ENCODE results near the gene LSM10. TPM values are rescaled to one million over a fixed set of nuclear protein-coding genes. Genes with fewer than 3 reads are reported as not detected.

Gene LSM10
- total and polyA plus RNA-seq, 9 of the 15 experiments (the other 6 are each of a cell fraction or from before 2014, with no cell fraction given): 13.2 to 146 (median 68.9) TPM

GRCh38 chr1:36400825-36401601, 3.3 kb upstream of the LSM10 start (continued):
- peak; percentile 15; the same call in 1 of the 2 replicates for TF ChIP-seq CREB1 (IDR thresholded peaks at IDR 0.05)
- TF ChIP-seq CREB1 (CRISPR knock-in tag; IDR thresholded peaks at IDR 0.05): no peak
- TF ChIP-seq MBD2 (IDR thresholded peaks at IDR 0.05; ENCODE audit: borderline replicate concordance, low read depth): no peak; the same call in 1 of the 2 replicates
- TF ChIP-seq, protein P1, sequence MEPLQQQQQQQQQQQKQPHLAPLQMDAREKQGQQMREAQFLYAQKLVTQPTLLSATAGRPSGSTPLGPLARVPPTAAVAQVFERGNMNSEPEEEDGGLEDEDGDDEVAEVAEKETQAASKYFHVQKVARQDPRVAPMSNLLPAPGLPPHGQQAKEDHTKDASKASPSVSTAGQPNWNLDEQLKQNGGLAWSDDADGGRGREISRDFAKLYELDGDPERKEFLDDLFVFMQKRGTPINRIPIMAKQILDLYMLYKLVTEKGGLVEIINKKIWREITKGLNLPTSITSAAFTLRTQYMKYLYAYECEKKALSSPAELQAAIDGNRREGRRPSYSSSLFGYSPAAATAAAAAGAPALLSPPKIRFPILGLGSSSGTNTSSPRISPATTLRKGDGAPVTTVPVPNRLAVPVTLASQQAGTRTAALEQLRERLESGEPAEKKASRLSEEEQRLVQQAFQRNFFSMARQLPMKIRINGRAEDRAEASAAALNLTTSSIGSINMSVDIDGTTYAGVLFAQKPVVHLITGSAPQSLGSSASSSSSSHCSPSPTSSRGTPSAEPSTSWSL (CRISPR knock-in tag; IDR thresholded peaks at IDR 0.05; ENCODE audit: borderline replicate concordance): no peak
- TF ChIP-seq PPARD (CRISPR knock-in tag; IDR thresholded peaks at IDR 0.05): no peak
- no peak for TF ChIP-seq CHD2 (IDR thresholded peaks at IDR 0.05; ENCODE audit: low read depth, low read length)
- TF ChIP-seq, protein P2, sequence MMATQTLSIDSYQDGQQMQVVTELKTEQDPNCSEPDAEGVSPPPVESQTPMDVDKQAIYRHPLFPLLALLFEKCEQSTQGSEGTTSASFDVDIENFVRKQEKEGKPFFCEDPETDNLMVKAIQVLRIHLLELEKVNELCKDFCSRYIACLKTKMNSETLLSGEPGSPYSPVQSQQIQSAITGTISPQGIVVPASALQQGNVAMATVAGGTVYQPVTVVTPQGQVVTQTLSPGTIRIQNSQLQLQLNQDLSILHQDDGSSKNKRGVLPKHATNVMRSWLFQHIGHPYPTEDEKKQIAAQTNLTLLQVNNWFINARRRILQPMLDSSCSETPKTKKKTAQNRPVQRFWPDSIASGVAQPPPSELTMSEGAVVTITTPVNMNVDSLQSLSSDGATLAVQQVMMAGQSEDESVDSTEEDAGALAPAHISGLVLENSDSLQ (IDR thresholded peaks at IDR 0.05): no peak
- no peak for TF ChIP-seq SNIP1 (IDR thresholded peaks at IDR 0.05; ENCODE audit: low read depth)
- no peak for TF ChIP-seq DIDO1 (tag; IDR thresholded peaks at IDR 0.05; ENCODE audit: low read depth)
- no peak for TF ChIP-seq ZNF282 (CRISPR knock-in tag; IDR thresholded peaks at IDR 0.05)
- peak; percentile 68 to 73; a peak in 2 of 4 replicates for TF ChIP-seq SIN3A (IDR thresholded peaks at IDR 0.05; ENCODE audit: borderline replicate concordance in 2 of 2, control insufficient read depth in 1 of 2, low read depth in 2 of 2, low read length in 2 of 2)
- no peak for TF ChIP-seq ZNF696 (CRISPR knock-in tag; conservative IDR thresholded peaks at IDR 0.05)
- peak; percentile 50; the same call in 1 of the 2 replicates for TF ChIP-seq ATF7 (IDR thresholded peaks at IDR 0.05)
- no peak for TF ChIP-seq ZNF24 (IDR thresholded peaks at IDR 0.05)
- 0 out of 2 replicates have a peak, but pooled peaks have one; percentile 51 for TF ChIP-seq ZC3H11A (IDR thresholded peaks at IDR 0.05; ENCODE audit: low read depth, low read length)
- TF ChIP-seq, protein P3, sequence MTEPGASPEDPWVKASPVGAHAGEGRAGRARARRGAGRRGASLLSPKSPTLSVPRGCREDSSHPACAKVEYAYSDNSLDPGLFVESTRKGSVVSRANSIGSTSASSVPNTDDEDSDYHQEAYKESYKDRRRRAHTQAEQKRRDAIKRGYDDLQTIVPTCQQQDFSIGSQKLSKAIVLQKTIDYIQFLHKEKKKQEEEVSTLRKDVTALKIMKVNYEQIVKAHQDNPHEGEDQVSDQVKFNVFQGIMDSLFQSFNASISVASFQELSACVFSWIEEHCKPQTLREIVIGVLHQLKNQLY (CRISPR knock-in tag; conservative IDR thresholded peaks at IDR 0.05): no peak
- TF ChIP-seq ZC3H8 (IDR thresholded peaks at IDR 0.05): no peak
- no peak for TF ChIP-seq ZNF277 (CRISPR knock-in tag; IDR thresholded peaks at IDR 0.05; ENCODE audit: borderline replicate concordance)
- TF ChIP-seq, protein P4, sequence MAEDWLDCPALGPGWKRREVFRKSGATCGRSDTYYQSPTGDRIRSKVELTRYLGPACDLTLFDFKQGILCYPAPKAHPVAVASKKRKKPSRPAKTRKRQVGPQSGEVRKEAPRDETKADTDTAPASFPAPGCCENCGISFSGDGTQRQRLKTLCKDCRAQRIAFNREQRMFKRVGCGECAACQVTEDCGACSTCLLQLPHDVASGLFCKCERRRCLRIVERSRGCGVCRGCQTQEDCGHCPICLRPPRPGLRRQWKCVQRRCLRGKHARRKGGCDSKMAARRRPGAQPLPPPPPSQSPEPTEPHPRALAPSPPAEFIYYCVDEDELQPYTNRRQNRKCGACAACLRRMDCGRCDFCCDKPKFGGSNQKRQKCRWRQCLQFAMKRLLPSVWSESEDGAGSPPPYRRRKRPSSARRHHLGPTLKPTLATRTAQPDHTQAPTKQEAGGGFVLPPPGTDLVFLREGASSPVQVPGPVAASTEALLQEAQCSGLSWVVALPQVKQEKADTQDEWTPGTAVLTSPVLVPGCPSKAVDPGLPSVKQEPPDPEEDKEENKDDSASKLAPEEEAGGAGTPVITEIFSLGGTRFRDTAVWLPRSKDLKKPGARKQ (CRISPR knock-in tag; IDR thresholded peaks at IDR 0.05): no peak
- no peak for TF ChIP-seq TFE3 (CRISPR knock-in tag; IDR thresholded peaks at IDR 0.05)
- no peak for TF ChIP-seq OTX1 (CRISPR knock-in tag; IDR thresholded peaks at IDR 0.05)

Measured in K562 (cell line).